Mesothelial cell of epicardium (in vitro differentiated cells): ENCODE data around the gene CERCAM. TPM values are rescaled to one million over a fixed set of nuclear protein-coding genes. Genes with fewer than 3 reads are reported as not detected.
"Not testable (repeated sequence)": the region's sequence is repeated elsewhere in the genome, so short reads cannot be mapped to it uniquely, and the experiment has no call there.

Source experiments
- DNase-seq, 2 experiments: peaks; one replicate each; pipeline ENCODE4 v3.0.0; 2021; ENCODE audit warnings: low spot score in 2 of 2; ENCODE audit not compliant: unreplicated experiment in 2 of 2
- H3K27ac Mint-ChIP-seq: 2 replicates; pipeline ENCODE4 v1.8.0; 2021; ENCODE audit warnings: mixed read lengths
- H3K27me3 Mint-ChIP-seq: 2 replicates; pipeline ENCODE4 v1.8.0; 2021; ENCODE audit warnings: low read depth, mixed read lengths
- H3K36me3 Mint-ChIP-seq: 2 replicates; pipeline ENCODE4 v1.8.0; 2021; ENCODE audit warnings: mixed read lengths
- H3K4me1 Mint-ChIP-seq: 2 replicates; pipeline ENCODE4 v1.8.0; 2021; ENCODE audit warnings: mixed read lengths
- H3K4me3 Mint-ChIP-seq: 2 replicates; pipeline ENCODE4 v1.8.0; 2021; ENCODE audit warnings: mild to moderate bottlenecking, moderate library complexity, mixed read lengths
- H3K9me3 Mint-ChIP-seq: 2 replicates; pipeline ENCODE4 v1.8.0; 2021; ENCODE audit warnings: mixed read lengths
- total RNA-seq: library from RNA; stranded (reverse); gene quantifications from 3 replicates; pipeline ENCODE4 v1.2.1, GENCODE V29; 2021
- TF ChIP-seq, protein P1 (sequence below): fragments of 200-600 bp; sonication (generic); IDR thresholded peaks from one replicate; pipeline ENCODE4 v1.5.0; 2021; ENCODE audit warnings: antibody characterized with exemption; ENCODE audit not compliant: unreplicated experiment

Gene CERCAM
- total RNA-seq, 1 donor from 2014 or later = 141 TPM

DNA sequence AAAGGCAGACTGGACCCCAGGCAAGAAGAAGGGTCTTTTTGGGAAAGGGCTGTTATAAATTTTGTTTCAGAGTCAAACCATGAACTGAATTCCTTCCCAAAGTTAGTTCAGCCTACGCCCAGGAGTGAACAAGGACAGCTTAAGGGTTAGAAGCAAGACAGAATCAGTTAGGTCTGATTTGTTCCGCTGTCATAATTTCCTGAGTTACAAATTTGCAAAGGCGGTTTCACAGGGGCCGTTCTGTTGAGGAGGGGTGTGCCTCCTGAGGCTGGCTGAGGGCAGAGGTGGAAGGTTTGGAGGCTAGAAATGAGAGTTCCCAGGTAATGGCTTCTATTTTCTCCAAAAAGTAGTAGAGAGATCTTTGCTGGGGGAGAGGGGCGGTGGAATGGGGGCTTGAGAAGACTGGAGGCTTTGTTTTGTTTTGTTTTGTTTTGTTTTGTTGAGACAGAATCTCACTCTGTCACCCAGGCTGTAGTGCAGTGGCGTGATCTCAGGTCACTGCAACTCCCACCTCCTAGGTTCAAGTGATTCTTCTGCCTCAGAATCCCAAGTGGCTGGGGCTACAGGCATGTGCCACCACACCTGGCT, 4.1 kb upstream of the CERCAM start:
- H3K4me1 Mint-ChIP-seq = peaks cover 36% of the 10 kb centered on the region
- H3K9me3 Mint-ChIP-seq = no peaks in the 10 kb centered on the region
- H3K36me3 Mint-ChIP-seq = no peaks in the 10 kb centered on the region
- H3K4me3 Mint-ChIP-seq = peak overlapping the region; percentile 41
- peak overlapping the region; percentile 97 for H3K27ac Mint-ChIP-seq
- no peak for DNase-seq
- TF ChIP-seq, protein P1, sequence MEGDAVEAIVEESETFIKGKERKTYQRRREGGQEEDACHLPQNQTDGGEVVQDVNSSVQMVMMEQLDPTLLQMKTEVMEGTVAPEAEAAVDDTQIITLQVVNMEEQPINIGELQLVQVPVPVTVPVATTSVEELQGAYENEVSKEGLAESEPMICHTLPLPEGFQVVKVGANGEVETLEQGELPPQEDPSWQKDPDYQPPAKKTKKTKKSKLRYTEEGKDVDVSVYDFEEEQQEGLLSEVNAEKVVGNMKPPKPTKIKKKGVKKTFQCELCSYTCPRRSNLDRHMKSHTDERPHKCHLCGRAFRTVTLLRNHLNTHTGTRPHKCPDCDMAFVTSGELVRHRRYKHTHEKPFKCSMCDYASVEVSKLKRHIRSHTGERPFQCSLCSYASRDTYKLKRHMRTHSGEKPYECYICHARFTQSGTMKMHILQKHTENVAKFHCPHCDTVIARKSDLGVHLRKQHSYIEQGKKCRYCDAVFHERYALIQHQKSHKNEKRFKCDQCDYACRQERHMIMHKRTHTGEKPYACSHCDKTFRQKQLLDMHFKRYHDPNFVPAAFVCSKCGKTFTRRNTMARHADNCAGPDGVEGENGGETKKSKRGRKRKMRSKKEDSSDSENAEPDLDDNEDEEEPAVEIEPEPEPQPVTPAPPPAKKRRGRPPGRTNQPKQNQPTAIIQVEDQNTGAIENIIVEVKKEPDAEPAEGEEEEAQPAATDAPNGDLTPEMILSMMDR = no peak
- peaks cover 8% of the 10 kb centered on the region for H3K27me3 Mint-ChIP-seq

DNA sequence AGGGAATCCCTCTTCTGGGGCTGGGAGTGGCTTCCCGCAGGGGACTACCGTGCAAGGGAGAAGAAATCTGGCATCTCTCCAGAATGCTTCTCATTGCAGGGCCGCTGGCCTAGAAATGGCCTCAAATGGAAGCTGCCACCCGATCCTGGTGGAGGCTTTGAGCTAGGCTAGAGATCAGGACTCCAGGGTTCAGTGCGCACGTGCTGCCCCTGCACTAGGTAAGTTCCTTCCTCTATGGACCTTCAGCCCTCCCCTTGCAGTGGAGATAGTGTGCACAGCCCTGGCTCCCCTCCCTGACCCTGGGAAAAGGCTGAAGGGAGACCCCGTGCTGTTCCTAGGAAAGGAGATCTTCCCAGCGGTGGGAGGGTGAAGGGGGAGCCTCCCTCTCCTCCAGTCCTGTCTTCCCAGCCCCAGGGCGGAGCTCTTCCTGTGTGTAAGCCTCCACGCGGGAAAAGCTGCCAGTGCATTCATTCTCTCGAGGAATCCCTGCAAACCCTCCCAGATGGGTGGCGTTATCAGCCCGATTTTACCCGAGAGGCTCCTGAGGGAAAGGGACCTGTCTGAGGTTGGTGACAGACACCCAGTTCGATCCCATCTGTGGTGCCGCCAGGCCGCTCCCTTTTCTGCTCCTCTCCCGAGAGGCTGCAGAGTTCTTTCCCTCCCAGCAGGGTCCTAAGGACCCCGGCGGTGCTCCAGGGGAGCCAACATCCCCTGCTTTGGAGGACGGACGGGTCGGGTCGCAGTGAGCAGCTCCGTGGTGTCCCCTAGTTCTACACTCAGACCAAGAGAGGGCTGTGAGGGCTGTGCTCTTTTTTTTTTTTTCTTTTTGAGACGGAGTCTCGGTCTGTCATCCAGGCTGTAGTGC, 1.4 kb upstream of the CERCAM start:
- H3K27me3 Mint-ChIP-seq = peaks cover 6% of the 10 kb centered on the region
- H3K4me1 Mint-ChIP-seq = peaks cover 36% of the 10 kb centered on the region
- TF ChIP-seq, protein P1 = no peak
- peak overlapping the region; percentile 90 for H3K27ac Mint-ChIP-seq
- peaks cover 5% of the 10 kb centered on the region for H3K36me3 Mint-ChIP-seq
- H3K4me3 Mint-ChIP-seq = peak overlapping the region; percentile 72
- peak; percentile 45 to 53 for DNase-seq
- H3K9me3 Mint-ChIP-seq = no peaks in the 10 kb centered on the region

DNA sequence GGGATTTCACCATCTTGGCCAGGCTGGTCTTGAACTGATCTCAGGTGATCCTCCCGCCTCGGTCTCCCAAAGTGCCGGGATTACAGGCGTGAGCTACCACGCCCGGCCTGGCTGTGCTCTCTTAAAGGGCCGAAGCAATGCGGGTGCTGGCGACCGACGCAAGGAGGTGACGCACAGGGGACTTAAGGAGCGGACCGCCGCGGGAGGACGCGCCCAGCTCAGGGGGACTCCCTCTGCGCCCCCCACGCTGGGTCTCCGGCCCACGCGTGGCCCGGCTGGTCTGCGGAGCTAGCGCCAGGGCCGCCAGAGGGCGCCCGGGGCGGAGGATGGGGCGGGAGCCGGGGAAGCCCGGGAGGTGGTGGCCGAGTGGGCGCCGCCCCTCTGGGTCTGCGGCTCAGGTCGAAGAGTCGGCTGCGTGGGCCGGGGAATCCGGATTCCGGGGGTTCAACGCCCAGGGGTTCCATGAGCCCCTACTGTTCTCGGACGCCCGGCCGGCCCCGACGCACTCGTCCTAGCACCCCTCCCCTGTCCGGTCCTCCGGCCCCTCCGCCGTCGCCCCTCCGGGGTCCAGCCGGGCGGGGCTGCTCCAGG, 502 bp upstream of the CERCAM start:
- TF ChIP-seq, protein P1 = no peak
- H3K4me1 Mint-ChIP-seq = peaks cover 30% of the 10 kb centered on the region
- H3K27me3 Mint-ChIP-seq = peaks cover 2% of the 10 kb centered on the region
- peaks cover 8% of the 10 kb centered on the region for H3K36me3 Mint-ChIP-seq
- no peaks in the 10 kb centered on the region for H3K9me3 Mint-ChIP-seq
- DNase-seq = peak; percentile 70 to 79
- H3K4me3 Mint-ChIP-seq = peak overlapping the region; percentile 72
- H3K27ac Mint-ChIP-seq = peak overlapping the region; percentile 90

DNA sequence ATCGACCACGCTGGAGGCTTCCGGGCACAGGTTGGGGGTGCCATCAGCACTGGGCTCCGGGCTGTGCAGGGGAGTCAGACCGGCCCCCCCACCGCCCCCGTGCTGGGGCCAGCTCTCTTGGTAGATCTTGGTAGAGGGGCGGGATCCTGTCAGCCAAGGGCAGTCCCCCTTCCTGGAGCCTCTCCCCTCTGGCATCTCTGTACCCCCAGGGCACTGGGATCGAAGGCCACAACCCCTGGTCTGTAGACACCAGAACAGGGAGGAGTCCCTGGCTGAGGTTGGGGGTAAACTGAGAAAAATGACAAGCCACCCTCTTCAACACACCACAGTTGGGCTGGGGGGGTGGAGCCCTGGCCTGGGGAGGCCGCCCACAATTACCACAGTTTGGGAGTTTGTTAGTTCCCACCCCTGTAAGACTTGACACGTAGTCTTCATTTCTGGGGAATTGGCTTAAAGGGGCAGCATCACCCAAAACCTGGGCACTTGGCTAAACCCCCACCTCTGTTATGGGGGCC, 882 bp downstream of the CERCAM start:
- H3K27ac Mint-ChIP-seq = no peak overlapping the region

DNA sequence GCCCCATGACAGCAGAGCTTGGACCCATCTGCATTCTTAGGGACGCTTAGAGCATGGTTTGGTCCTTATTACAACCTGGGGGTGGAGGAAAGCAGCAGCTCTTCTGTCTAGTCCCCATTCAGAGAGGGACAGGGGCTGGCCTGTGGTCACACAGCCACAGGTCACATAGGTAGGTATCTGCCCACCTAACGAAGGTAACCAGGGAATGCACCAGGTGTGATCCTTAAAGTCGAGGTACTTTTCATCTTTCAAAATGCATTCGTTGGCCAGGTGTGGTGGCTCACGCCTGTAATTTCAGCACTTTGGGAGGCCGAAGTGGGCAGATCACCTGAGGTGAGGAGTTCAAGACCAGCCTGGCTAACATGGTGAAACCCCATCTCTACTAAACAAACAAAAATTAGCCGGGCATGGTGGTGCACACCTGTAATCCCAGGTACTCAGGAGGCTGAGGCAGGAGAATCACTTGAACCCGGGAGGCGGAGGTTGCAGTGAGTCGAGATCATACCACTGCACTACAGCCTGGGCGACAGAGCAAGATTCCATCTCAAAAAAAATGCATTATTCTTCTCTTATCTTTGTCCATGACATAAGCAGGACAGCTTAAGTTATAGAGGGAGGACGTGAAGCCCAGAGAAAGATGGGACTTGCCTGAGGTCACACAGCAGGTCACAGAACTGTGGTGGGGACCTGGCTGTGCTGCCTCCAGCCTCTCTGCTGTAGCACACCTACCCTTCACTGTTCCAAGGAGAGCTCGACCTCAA, 1.5 kb downstream of the CERCAM start:
- Mint-ChIP-seq H3K36me3 (peaks cover 13% of the 10 kb centered on the region), H3K4me3 (peak overlapping the region; percentile 80), H3K4me1 (peaks cover 16% of the 10 kb centered on the region)
- H3K27me3 Mint-ChIP-seq, H3K27ac Mint-ChIP-seq, H3K9me3 Mint-ChIP-seq, DNase-seq: not testable (repeated sequence)

More for the DNA sequence above, 882 bp downstream of the CERCAM start:
- Mint-ChIP-seq H3K36me3 (peaks cover 10% of the 10 kb centered on the region), H3K4me3 (peak overlapping the region; percentile 80), H3K4me1 (peaks cover 18% of the 10 kb centered on the region), H3K27me3 (no peaks in the 10 kb centered on the region), H3K9me3 (no peaks in the 10 kb centered on the region)
- TF ChIP-seq, protein P1 = no peak
- DNase-seq = no peak
